GM21515 (cell line): Measurements from ENCODE around the gene TMEM106C.

Experiments
- ATAC-seq: cut with Tn5 transposase; IDR thresholded peaks from one replicate; pipeline ENCODE4 v1.9.1; 2021; ENCODE audit not compliant: unreplicated experiment

TMEM106C gene, protein sequence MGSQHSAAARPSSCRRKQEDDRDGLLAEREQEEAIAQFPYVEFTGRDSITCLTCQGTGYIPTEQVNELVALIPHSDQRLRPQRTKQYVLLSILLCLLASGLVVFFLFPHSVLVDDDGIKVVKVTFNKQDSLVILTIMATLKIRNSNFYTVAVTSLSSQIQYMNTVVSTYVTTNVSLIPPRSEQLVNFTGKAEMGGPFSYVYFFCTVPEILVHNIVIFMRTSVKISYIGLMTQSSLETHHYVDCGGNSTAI

DNA sequence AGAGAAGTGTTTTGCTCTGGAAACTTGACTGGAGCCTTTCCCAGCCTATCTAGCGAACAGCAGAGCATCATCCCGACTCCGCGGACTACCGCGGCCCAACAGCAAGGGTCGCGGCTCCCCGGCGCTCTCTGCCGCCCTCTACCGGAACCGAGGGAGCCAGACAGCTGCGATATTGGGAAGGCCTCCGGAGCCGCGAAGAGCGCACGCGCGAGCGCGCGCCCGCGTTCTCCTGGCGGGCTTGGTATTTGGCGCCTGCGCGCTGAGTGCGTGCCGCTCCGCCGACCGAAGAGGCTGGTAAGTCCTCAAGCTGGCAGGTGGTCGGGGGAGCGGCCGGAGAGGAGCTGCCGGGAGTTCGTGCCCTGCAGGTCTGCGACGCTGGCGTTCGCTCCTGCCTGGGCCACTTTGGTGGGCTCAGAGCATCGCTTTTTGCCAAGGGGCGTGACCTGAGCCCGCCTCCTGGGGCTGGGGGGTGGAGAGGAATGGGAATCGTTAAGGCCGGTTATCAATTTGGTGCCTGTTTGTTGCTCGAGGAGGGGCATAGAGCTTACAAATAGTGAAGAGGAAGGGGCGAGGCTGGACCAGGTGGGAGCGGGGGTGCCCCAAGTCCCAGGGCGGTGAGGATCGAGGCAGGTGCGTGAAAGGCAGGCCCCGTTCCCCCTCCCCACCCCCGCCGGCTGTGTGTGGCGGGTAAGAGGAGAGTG, at the start of gene TMEM106C:
TMEM106C (plus strand) TSS at position 257 of the 701 bp plus-strand sequence. CDS start 641 bp downstream, outside the sequence.
- peak; percentile 84 for ATAC-seq

DNA sequence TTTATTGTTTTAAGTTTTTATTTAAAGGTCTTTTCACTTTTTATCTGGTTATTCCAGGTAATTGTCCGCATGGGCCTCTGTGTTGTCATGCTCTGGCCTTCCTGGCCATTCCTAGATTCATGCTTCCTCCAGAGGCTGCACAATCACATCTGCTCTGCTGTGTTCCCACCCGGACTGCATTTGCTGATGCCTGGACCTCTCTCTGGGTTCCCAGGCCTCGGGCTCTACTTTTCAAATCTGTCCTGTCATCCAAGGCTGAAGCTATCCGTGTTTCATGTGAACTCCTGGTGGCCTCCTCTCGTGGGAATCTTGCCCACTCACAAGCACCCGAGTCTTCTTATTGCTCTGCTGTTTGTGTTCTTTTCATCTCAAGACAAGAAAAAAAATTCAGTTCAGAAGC, 42.5 kb upstream of the TMEM106C start:
- no peak for ATAC-seq

DNA sequence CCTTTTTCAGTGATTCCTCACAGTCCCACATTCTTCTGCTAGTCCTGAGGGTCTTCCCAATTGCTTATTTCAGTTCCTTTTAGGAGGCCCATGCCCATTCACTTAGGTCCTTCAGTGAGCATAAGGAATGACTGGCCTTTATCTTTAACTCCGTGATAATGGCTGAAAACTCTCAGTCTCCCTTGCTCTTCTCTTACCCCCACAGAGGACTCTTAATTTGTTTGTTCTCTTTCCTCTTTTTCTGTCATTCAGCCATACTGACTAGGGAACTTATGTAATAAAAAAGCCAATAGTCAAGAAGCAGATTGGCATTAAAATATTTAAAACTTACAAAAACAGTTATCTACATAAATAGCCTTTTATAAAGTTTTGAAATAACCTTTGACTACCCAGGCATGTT, 41.5 kb upstream of the TMEM106C start:
- no peak for ATAC-seq

DNA sequence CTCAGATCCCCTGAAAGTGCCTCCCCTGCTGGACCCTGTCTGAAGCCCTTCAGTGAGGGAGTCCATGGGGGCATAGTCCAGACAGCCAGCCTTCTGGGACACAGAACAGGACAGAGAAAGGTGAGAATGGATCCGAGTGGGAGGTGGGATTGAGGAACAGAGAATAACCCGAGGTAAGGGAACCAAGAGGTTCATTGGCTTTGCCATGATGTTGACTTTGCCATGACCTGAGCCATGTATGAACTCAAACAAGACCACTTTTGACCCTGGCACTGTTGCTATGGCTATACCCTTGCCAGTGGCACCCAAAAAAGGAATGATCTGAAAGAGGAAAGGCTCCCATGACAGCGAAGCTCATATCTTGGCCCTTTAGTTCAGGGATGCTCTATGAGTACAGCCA, 36.0 kb upstream of the TMEM106C start:
- no peak for ATAC-seq

DNA sequence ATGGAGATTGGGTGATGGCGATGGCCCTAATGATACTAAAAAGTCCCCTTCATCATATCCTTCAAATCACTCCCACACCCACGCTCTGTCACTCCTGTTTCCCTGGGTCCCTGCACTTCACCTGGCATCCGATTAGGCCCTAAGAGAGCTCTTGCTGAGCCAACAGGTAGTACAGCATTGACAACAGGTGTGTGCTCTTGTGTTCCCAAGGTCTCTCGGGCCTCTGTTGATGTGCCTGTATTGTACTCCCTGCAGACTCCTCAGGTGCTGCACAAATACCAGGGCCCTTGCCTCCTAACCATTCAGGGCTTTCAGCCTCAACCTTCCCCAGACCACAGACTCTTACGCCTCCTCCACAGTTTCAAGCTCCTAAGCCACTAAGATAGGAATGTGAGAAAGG, 32.8 kb upstream of the TMEM106C start:
- ATAC-seq: no peak

DNA sequence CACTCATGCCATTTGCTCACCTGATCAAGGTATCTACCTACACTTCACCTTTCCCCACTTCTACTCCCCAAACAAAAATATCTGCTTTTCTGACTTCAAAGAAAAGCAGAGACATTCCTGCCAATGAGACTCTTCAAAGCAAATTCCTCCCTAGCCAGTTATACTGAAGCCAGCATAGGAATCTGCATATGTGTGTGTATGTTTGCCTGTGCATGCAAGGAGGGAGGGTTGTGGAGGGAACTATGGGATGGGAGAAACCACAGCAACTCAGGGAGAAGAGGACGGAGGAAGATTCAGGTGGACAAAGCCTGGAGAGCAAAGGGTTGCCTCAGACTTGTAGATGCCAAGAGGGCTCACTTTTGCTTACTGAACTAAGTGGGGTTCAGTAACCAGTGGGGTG, 32.2 kb upstream of the TMEM106C start:
- no peak for ATAC-seq

DNA sequence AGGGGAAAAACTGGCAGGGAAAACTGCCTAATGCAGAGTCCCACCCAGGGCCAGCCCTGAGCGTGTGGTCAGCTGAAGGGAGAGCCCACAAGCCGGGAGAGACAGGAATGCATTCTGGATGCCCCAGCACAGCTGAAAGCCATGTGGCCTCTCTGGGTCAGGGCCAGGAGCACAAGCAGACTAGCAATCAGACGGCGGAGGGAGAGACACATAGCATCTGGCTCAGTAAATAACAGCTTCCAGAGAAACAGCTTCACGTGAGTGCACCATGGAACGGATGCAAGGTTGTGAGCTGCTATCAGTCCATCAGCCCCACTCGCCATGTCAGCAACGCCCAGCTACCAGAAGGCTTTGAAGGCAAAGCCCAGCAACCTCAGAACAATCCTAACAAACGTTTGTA, 28.2 kb upstream of the TMEM106C start:
- no peak for ATAC-seq

DNA sequence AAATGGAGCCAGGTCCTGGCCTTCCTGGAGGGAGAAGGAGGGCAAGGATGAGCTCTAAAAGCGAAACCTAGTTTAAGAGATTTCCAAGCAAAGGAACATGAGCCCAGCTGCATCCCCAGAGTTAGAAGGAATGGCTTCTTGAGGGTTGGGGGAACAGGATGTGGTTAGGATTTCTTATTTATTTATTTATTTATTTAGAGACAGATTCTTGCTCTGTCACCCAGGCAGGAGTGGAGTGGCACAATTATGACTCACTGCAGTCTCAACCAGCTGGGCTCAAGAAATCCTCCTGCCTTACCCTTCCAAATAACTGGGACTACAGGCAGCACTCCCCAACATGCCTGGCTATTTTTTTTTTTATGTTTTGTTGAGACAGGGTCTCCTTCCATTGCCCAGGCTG, 25.3 kb upstream of the TMEM106C start:
- no peak for ATAC-seq

DNA sequence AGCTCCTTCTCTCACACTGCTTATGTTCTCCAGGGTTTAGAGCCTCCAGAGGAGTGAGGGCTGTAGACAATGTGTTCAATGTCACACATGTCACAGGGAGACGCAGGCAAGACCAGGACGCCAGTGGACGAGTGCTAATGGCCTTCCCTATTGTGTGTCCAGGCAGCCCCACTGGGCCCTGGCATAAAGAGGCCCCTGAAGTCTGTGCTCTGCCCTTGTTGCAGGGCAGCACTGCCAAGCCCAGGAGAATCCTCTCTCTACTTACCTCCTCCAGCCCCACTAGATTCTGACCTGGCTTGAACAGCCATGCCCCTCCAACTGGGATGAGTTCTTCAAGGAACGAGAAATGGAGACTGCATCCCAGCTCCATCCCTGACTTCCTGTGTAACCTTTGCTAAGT, 24.8 kb upstream of the TMEM106C start:
- ATAC-seq: no peak

DNA sequence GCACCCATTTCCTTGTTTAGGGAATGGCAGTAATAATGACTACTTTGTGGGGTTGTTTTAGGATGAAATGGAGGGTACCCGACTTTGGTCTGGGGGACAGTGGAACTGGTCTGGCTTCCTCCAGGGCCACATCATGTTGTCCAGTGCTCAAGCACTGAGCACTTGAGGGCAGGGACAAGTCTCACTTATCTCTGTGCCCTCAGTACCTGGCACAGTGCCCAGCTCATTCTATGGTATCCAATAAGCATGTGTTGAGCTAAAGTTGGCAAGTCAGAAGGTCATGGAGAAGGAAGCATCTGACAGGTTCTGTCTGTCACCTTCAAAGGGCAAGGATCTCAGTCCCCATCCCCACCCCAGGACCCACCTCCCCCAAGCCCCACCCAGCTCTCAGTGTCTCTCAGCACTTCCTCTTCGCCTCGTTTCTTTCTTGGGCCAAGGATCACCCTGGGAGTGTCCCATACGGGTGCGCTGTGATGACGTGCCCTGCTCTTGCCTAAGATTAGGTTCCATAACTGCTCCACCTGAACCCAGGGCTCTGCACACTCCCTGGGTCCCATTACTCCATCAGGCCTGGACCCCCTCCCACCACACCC, 24.3 kb upstream of the TMEM106C start:
- ATAC-seq: no peak

DNA sequence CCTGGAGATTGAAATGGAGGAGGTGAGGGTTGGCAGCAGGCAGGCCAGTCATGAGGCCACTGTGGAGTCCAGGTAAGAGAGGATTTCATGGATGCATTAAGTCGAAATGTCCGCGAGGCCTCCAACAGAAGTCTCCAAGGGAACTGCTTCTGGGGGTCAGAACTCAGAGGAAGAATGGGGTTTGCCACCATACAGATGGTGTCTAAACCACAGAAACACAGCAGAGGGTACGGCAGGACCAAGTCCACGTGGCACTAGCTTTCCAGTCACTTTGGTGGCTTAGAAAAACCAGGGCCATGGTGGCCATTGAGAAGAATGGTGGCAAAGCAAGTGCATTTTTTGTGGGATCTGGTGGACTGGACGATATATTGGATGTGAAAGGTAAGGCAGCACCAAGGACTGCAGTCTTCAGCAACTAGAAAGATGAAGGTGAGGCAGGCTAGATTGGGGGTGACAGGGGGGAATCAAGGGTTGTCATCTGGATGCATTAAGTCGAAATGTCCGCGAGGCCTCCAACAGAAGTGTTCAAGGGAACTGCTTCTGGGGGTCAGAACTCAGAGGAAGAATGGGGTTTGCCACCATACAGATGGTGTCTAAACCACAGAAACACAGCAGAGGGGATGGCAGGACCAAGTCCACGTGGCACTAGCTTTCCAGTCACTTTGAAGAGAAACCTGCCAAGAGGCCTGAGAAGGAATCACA, 22.5 kb upstream of the TMEM106C start:
- no peak for ATAC-seq

DNA sequence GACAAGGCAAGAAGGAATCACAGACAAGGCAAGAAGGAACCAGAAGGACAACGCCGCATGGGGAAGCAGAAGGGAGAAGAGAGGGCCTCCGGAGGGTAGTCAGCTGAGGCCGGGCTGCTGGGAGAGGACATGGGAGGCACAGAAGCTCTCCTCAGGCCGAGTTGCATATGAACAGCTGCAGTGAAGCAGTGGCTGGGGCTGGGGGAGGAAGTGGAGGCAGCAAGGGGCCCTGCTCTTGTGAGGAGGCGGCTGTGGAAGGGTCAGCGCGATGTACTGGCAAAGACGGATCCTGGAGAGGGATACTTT, 22.0 kb upstream of the TMEM106C start:
- ATAC-seq: no peak

DNA sequence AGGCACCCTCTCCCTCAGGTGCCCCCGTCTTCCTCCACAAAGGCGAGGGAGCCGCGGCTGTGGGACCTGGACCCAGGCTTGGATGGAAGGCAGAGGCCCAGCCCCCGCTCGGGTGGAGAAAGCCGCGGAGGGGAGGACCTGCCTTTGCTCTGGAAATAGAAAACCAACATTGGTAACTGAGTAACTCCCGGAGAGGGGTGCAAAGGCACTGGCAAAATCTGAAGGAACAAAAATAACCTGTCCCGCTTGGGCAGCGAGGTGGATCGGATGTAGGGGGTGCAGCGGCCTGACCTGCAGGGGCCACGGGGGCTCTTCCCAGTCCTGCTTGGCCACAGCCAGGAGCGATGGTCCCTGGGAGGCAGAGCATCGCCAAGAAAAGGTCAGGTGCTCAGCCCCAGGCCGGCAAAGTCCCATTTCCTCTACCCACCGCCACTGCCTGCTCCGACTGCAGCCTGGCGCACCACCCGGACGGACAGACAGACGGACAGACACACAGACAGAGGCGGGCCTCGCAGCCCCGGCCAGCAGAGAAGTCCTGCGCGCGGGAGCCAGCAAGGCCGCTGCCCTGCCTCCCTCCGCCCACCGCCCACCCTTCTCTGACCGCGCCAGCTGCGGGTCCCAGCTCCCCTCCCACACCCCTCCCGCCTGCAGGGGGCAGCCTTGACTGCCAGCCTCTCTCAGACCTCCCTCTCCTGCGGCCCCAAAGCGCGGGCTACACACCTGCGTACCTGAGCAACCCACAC, 21.4 kb upstream of the TMEM106C start:
- no peak for ATAC-seq

DNA sequence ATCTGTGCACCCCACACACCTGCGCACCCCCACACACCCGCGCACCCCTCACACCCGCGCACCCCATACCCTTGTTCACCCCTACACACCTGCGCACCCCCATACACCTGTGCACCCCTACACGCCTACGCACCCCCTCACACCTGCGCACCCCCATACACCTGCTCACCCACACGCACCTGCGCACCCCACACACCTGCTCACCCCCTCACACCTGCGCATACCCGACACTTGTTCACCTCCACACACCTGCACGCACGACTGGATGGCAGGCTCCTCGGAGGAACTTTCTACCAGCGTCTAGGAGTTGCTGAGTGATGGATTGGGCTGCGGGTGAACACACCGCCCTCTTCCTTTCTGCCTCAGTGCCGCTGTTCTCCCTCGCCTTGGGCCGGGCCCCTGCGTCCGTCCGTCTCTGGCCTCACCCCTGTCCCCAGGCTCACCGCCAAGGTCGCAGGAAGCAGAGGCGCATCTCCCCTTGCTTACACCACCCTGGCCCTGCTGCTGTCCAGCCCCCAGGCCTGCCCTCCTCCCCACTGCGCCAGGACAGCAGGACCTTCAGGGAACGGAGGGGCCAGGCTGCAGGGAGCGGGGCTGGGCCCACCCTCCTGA, 20.7 kb upstream of the TMEM106C start:
- ATAC-seq: no peak

DNA sequence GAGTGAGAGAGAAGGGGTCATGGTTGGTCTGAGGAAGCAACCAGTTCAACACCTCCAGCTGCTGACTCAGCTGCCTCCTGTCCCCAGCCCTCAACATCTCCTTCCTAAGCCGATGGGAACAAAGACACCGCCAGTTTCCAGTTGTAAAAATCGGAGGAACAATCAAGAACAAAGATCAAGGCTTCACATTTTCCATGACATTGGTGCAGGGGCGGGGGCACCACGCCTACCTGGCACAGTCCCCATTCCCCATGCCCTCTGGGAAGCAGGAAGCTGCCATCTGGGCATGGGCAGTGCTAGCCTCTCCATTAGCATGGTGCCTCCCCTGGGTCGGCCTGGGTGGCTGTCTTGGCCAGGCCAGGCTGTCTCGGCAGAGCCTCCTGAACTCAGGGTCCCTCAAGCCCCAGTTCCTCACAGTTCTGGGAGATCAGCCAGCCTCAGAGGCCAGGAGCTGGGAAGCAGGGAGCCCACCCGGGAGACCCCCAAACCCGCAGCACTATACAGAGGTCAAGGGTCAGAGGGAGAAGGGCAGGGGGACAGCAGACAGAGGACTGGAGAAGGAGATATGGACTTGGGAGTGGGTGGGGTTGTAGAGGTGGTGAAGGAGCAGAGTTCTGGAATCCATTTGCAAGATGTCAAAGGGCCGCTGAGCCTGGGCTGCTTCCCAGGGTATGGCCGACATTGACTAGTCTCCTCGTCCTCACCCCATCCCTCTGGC, 19.6 kb upstream of the TMEM106C start:
- no peak for ATAC-seq

DNA sequence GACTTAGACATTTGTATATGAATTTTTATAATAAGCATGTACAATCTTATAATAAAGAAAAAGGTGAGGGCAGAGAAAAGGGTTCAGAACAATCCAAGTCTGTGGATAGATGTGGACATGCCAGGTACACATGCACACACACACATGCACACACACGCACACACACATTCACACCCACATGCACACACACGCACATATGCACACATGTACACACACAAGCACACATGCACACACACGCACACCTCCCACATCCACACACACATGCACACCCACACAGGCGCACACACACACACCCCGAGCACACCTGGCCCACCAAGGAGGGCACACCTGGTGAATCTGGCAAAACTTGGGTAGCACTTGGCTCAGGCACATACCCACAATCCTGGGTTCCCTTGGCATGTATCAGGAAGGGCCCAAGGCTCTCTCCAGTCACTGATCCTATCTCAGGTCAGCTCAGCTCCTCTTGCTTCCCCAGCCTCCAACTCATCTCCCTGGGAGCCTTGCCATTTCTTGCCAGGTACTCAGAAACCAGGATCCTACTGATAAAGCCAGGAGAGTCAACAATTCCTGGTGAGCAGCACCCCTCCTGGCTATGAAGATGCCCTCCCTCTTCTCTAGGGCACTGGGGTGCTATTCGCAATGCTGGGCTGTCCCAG, 18.6 kb upstream of the TMEM106C start:
- no peak for ATAC-seq

DNA sequence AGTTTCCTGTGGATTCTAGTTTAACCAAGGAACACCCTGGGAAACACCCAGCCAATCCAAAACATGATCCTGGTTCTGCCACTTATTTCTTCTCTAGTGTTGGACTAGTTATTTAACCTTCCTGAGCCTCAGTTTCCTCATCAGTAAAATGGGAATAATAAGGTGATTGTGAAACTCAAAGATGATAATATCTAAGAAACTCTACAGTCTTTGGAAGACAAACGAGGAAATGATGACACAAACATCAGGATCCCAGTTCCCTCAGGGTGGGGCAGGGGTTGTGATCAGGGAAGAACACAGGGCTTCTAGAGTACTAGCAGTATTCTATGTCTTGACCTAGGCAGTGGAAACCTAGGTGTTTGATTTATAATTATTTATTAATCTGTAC, 18.1 kb upstream of the TMEM106C start:
- no peak for ATAC-seq

DNA sequence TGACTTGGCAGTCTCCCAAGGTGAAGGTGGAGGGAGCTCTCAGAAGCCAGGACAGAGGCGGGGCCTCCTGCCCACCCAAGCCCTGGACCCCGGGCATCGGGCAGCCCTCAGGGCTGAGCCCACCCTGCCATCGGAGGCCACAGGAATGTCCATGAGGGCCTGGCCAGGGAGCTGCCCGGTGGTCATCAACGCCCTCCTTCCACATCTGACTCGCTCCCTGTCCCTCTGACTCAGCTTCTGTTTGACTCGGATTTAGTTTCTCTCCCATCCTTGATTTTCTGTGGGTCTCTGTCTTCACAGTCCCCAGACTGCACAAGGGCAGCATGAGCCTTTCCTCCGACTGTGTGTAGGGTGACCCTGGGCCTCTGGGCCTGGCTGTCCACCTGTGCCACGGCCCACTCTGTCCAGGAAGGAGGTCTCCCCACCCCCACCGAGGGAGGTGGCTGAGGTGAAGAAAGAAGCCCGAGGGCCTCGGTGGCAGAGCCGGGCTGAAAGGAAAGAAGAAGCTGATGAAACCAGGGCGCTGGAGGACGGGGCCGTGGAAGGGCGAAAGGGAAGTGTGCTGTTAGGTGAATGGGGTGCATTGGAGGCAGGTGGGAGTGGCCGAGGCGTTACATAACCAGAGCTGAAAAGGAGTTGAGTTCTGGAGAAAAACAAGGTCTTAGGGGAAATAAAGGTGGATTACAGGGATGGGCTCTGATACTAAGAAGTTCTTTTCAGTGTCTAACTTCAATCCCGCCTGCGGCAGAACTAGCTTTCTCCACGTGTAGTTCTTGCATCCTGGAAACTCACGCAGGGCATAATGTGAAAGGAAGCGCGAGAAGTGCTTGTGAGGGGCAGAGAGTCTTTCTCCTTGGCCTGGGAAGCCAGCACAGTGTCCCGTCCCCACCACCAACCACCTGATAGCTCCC, 16.7 kb upstream of the TMEM106C start:
- ATAC-seq: no peak

DNA sequence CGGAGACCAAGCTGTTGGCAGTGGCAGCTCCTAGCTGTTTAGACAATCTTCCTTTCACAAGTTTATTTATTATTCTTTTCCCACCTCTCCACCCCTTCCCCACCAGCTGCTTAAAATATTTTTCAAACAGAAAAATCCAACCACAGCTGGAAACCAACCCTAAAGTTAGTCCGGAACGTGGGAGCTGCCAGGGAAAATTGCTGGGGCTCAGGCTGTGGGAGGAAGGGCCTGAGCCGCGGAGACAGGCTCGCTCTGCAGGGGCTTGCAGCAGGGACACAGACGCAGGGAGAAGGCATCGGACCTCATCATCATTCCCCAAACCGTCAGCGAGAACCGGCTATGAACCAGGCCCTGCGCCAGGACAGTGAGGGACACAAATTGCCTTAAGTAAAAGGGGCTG, 16.1 kb upstream of the TMEM106C start:
- ATAC-seq: no peak
